Gastrocnemius medialis (tissue), 4 donors: ENCODE results near the gene COL24A1. TPM values are rescaled to one million over a fixed set of nuclear protein-coding genes. Genes with fewer than 3 reads are reported as not detected.

Experiments
- ATAC-seq, 2 donors: fragments of 150-250 bp; one replicate each; pipeline ENCODE4 v1.9.1; 2016
- DNase-seq, 2 donors: peaks; one replicate each; pipeline ENCODE4 v3.0.0-alpha.2; 2019
- H3K27ac ChIP-seq, 4 donors: fragments of 200-600 bp; sonication (generic); 1 replicate in 1 of 4; 2 replicates in 3 of 4; pipeline ENCODE4 v1.5.1; 2016 to 2018; ENCODE audit warnings: mild to moderate bottlenecking in 2 of 4, moderate library complexity in 1 of 4
- H3K27me3 ChIP-seq, 3 donors: fragments of 200-600 bp; sonication (generic) in 2 of 3; 1 replicate in 1 of 3; 2 replicates in 2 of 3; pipeline versions ENCODE4 v1.5.1 to v1.6.0; 2016 to 2019; ENCODE audit warnings: mild to moderate bottlenecking in 1 of 3, moderate library complexity in 1 of 3
- H3K36me3 ChIP-seq, 2 donors: fragments of 200-600 bp; sonication (generic) in 1 of 2; one replicate each; pipeline ENCODE4 v1.5.1; 2017 to 2018
- H3K4me1 ChIP-seq, 2 donors: fragments of 200-600 bp; sonication (generic) in 1 of 2; one replicate each; pipeline ENCODE4 v1.5.1; 2016 to 2017; ENCODE audit warnings: mild to moderate bottlenecking in 2 of 2
- H3K4me3 ChIP-seq, 4 donors: fragments of 200-600 bp; sonication (generic) in 3 of 4; 1 replicate in 1 of 4; 2 replicates in 3 of 4; pipeline ENCODE4 v1.5.1; 2016 to 2019; ENCODE audit warnings: mild to moderate bottlenecking in 2 of 4
- H3K9me3 ChIP-seq, 3 donors: fragments of 200-600 bp; sonication (generic) in 2 of 3; 1 replicate in 1 of 3; 2 replicates in 2 of 3; pipeline ENCODE4 v1.5.1; 2016 to 2019
- CTCF ChIP-seq, 5 experiments: fragments of 450-650 bp in 3 of 5; fragments of 200-600 bp in 2 of 5; sonication (generic) in 2 of 5; IDR thresholded peaks in 4 of 5; conservative IDR thresholded peaks in 1 of 5; 1 replicate in 4 of 5; 2 replicates in 1 of 5; pipeline ENCODE4 v1.5.1; 2016 to 2019; ENCODE audit warnings: antibody characterized with exemption in 5 of 5, mild to moderate bottlenecking in 3 of 5, moderate library complexity in 3 of 5
- POLR2A ChIP-seq, 2 donors: fragments of 450-650 bp; IDR thresholded peaks; one replicate each; pipeline ENCODE4 v1.6.1; 2017; ENCODE audit warnings: antibody characterized with exemption in 2 of 2, mild to moderate bottlenecking in 2 of 2, moderate library complexity in 2 of 2
- in situ Hi-C, 4 donors: fragments of 200-750 bp; cut with MboI; loops; one replicate each; pipeline versions ENCODE4 v1.15.0 to v1.8.0; 2017; ENCODE audit warnings: low sequenced_read_pairs in 4 of 4
- intact Hi-C: fragments of 100-400 bp; cut with DNase I; formaldehyde crosslinking; loops from one replicate; pipeline ENCODE4 v1.15.1; 2023; ENCODE audit warnings: low total_unique reads
- total RNA-seq, 4 donors: library from RNA; depleted of rRNA; stranded (reverse); fragments of >200 nt; gene quantifications; one replicate each; pipeline versions ENCODE4 v1.1.0 to v1.2.3, GENCODE V29; 2016

Gene COL24A1
- total RNA-seq, 4 donors from 2014 or later, result 0.09 to 0.36 TPM; not detected in 2

- Histone ChIP-seq H3K27me3 (no peaks in the 10 kb centered on the region), H3K4me3 (no peak overlapping the region), H3K36me3 (no peaks in the 10 kb centered on the region), H3K9me3 (no peaks in the 10 kb centered on the region), H3K27ac (no peak overlapping the region), H3K4me1 (no peaks in the 10 kb centered on the region)
- DNase-seq (no peak), ATAC-seq (no peak)
- in situ Hi-C loops (no loop called here), intact Hi-C loops (no loop called here)
- TF ChIP-seq CTCF (IDR thresholded peaks at IDR 0.05 in 4 of 5, conservative IDR thresholded peaks at IDR 0.05 in 1 of 5) (no peak), POLR2A (IDR thresholded peaks at IDR 0.05) (no peak)
These were observed 244.8 kb downstream of the COL24A1 start for GRCh38 chr1:85911742-85912141.

GRCh38 chr1:85900921-85901320 lies 255.7 kb downstream of the COL24A1 start:
- Histone ChIP-seq H3K4me1 (no peaks in the 10 kb centered on the region), H3K4me3 (no peak overlapping the region), H3K27me3 (no peaks in the 10 kb centered on the region), H3K9me3 (no peaks in the 10 kb centered on the region), H3K36me3 (no peaks in the 10 kb centered on the region), H3K27ac (no peak overlapping the region)
- intact Hi-C loops, result no loop called here
- ATAC-seq (no peak), DNase-seq (no peak)
- in situ Hi-C loops, result no loop called here
- no peak for TF ChIP-seq CTCF (IDR thresholded peaks at IDR 0.05 in 4 of 5, conservative IDR thresholded peaks at IDR 0.05 in 1 of 5)
- TF ChIP-seq POLR2A (IDR thresholded peaks at IDR 0.05), result no peak

GRCh38 chr1:85898861-85899260 lies 257.7 kb downstream of the COL24A1 start:
- Histone ChIP-seq H3K36me3 (no peaks in the 10 kb centered on the region), H3K27ac (no peak overlapping the region), H3K9me3 (no peaks in the 10 kb centered on the region), H3K4me3 (no peak overlapping the region), H3K27me3 (no peaks in the 10 kb centered on the region), H3K4me1 (no peaks in the 10 kb centered on the region)
- ATAC-seq (no peak), DNase-seq (no peak)
- TF ChIP-seq POLR2A (IDR thresholded peaks at IDR 0.05) (no peak), CTCF (IDR thresholded peaks at IDR 0.05 in 4 of 5, conservative IDR thresholded peaks at IDR 0.05 in 1 of 5) (no peak)
- intact Hi-C loops, result no loop called here
- in situ Hi-C loops, result loop anchor here in 1 of 4 donors (25.0 kb wide), 1 partner anchor 587 kb away; no protein-coding TSS in a partner anchor

- H3K36me3 ChIP-seq, result no peaks in the 10 kb centered on the region
- ATAC-seq (no peak), DNase-seq (no peak)
- H3K4me1 ChIP-seq, result no peaks in the 10 kb centered on the region
- H3K4me3 ChIP-seq, result no peak overlapping the region
- in situ Hi-C loops (loop anchor here in 1 of 4 donors (25.0 kb wide), 1 partner anchor 582 kb away; no protein-coding TSS in a partner anchor), intact Hi-C loops (no loop called here)
- TF ChIP-seq CTCF (IDR thresholded peaks at IDR 0.05 in 4 of 5, conservative IDR thresholded peaks at IDR 0.05 in 1 of 5), result peak in 1 of 5 experiments; percentile 18
- TF ChIP-seq POLR2A (IDR thresholded peaks at IDR 0.05), result no peak
- no peak overlapping the region for H3K27ac ChIP-seq
- no peaks in the 10 kb centered on the region for H3K27me3 ChIP-seq
- no peaks in the 10 kb centered on the region for H3K9me3 ChIP-seq
These were observed 261.9 kb downstream of the COL24A1 start for GRCh38 chr1:85894651-85895050.

GRCh38 chr1:85892366-85892765 lies 264.2 kb downstream of the COL24A1 start:
- Histone ChIP-seq H3K36me3 (no peaks in the 10 kb centered on the region), H3K4me3 (no peak overlapping the region), H3K27ac (no peak overlapping the region), H3K9me3 (no peaks in the 10 kb centered on the region), H3K27me3 (no peaks in the 10 kb centered on the region), H3K4me1 (no peaks in the 10 kb centered on the region)
- in situ Hi-C loops (loop anchor here in 1 of 4 donors (25.0 kb wide), 1 partner anchor 580 kb away; no protein-coding TSS in a partner anchor), intact Hi-C loops (no loop called here)
- DNase-seq (no peak), ATAC-seq (no peak)
- no peak for TF ChIP-seq CTCF (IDR thresholded peaks at IDR 0.05 in 4 of 5, conservative IDR thresholded peaks at IDR 0.05 in 1 of 5)
- TF ChIP-seq POLR2A (IDR thresholded peaks at IDR 0.05), result no peak
